HG02943 (cell line): ENCODE data around the gene MRPS5.
"Not testable (repeated sequence)": the region's sequence is repeated elsewhere in the genome, so short reads cannot be mapped to it uniquely, and the experiment has no call there.

Experiments used
- ATAC-seq: cut with Tn5 transposase; IDR thresholded peaks from one replicate; pipeline ENCODE4 v1.9.1; 2021; ENCODE audit warnings: mild to moderate bottlenecking, low read depth, moderate library complexity; ENCODE audit not compliant: unreplicated experiment

The MRPS5 gene

GRCh38 chr2:95048825-95049682, 72.6 kb downstream of the MRPS5 start:
- no peak for ATAC-seq

GRCh38 chr2:95047629-95048510, 73.7 kb downstream of the MRPS5 start:
- no peak for ATAC-seq

GRCh38 chr2:95046371-95047112, 75.1 kb downstream of the MRPS5 start:
- ATAC-seq = no peak

- no peak for ATAC-seq
Observed at GRCh38 chr2:95044601-95045000, 77.0 kb downstream of the MRPS5 start.

- ATAC-seq = no peak
Observed at GRCh38 chr2:95043300-95044093, 78.1 kb downstream of the MRPS5 start.

- ATAC-seq = no peak
Observed at GRCh38 chr2:95042472-95043271, 78.9 kb downstream of the MRPS5 start.

- no peak for ATAC-seq
Observed at GRCh38 chr2:95041824-95042442, 79.7 kb downstream of the MRPS5 start.

GRCh38 chr2:95041060-95041823, 80.4 kb downstream of the MRPS5 start:
- ATAC-seq = no peak

- no peak for ATAC-seq
Observed at GRCh38 chr2:95040426-95040825, 81.2 kb downstream of the MRPS5 start.

- ATAC-seq = no peak
Observed at GRCh38 chr2:95039978-95040377, 81.6 kb downstream of the MRPS5 start.

GRCh38 chr2:95039363-95039762, 82.2 kb downstream of the MRPS5 start:
- no peak for ATAC-seq

GRCh38 chr2:95038635-95039298, 82.8 kb downstream of the MRPS5 start:
- no peak for ATAC-seq

- ATAC-seq = not testable (repeated sequence)
Observed at GRCh38 chr2:95037841-95038585, 83.6 kb downstream of the MRPS5 start.

GRCh38 chr2:95037384-95037839, 84.2 kb downstream of the MRPS5 start:
- ATAC-seq = no peak

GRCh38 chr2:95036596-95037383, 84.8 kb downstream of the MRPS5 start:
- no peak for ATAC-seq
